ENCODE measurements around the gene MYO1B.

DNA sequence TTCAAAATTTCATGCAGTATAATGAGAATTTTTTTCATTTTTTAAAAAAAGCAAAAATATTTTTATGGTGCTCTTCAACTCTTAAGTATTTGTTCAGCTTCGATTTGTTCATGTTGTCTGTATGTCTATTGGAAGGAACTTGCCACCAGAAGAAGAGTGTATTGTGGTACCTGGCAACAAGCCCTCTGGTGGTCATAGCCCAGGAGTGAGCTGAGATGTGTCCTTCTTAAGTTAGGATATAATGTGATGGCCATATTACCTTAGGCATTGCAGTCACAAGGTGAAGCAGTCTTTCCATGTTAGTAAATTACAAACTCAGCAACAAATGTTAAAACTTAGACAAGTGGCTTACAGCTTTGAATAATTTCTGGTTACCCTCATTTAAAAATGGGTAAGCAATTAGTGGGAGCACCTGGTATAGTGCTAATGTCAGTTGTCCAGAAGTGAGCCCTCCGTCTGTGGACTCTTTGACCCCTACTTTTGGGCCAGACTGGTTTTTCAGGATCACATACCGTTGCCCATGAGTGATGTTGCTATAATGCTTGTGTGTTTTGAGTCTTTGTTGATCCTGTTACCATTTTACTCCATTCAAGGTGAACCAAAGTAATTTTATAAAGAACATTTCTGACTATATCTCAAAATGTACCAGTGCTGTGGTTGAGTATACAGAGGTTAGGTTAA lies 57.4 kb downstream of the MYO1B start:
- TF ChIP-seq, protein P1, sequence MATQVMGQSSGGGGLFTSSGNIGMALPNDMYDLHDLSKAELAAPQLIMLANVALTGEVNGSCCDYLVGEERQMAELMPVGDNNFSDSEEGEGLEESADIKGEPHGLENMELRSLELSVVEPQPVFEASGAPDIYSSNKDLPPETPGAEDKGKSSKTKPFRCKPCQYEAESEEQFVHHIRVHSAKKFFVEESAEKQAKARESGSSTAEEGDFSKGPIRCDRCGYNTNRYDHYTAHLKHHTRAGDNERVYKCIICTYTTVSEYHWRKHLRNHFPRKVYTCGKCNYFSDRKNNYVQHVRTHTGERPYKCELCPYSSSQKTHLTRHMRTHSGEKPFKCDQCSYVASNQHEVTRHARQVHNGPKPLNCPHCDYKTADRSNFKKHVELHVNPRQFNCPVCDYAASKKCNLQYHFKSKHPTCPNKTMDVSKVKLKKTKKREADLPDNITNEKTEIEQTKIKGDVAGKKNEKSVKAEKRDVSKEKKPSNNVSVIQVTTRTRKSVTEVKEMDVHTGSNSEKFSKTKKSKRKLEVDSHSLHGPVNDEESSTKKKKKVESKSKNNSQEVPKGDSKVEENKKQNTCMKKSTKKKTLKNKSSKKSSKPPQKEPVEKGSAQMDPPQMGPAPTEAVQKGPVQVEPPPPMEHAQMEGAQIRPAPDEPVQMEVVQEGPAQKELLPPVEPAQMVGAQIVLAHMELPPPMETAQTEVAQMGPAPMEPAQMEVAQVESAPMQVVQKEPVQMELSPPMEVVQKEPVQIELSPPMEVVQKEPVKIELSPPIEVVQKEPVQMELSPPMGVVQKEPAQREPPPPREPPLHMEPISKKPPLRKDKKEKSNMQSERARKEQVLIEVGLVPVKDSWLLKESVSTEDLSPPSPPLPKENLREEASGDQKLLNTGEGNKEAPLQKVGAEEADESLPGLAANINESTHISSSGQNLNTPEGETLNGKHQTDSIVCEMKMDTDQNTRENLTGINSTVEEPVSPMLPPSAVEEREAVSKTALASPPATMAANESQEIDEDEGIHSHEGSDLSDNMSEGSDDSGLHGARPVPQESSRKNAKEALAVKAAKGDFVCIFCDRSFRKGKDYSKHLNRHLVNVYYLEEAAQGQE (IDR thresholded peaks at IDR 0.05; ENCODE audit: insufficient read depth in 1 of 2, low read depth in 2 of 2, low read length in 2 of 2) = no peak
- no peak for TF ChIP-seq TAF1 (IDR thresholded peaks at IDR 0.05; ENCODE audit: borderline replicate concordance, insufficient read depth, low read length)
- TF ChIP-seq POLR2AphosphoS5 (IDR thresholded peaks at IDR 0.05; ENCODE audit: low read depth, low read length) = no peak
- TF ChIP-seq SIN3A (IDR thresholded peaks at IDR 0.05; ENCODE audit: borderline replicate concordance, insufficient read depth, low read length) = no peak
